Measurements from ENCODE around the gene SORCS2.

The SORCS2 gene

DNA sequence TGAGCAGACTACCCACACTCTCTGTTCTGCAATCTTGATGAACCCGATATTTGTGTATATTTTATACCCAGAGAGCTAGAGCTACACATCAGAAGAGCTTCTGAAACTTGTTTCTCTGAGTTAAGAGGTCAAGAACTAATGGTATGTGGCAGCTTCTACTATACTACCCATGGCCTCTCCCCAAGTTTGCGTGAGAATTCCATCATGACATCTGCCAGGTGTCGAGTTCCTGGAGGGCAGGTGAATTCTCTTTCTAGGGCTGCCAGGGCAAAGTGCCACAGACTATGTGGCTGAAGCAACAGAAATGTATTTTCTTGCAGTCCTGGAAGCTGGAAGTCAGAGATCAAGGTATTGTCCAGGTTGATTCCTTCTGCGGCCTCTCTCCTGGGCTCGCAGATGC is 4.4 kb downstream of the SORCS2 start:
- peaks cover 2% of the 10 kb centered on the region for H3K4me1 ChIP-seq (ENCODE audit: control insufficient read depth, insufficient read depth, low read length)
- H3K9me3 ChIP-seq (ENCODE audit: control insufficient read depth, insufficient read depth, low read length), result no peaks in the 10 kb centered on the region
- H3K9ac ChIP-seq (ENCODE audit: low read depth, low read length), result no peak overlapping the region
- no peaks in the 10 kb centered on the region for H3K36me3 ChIP-seq (ENCODE audit: control insufficient read depth, insufficient read depth, low read length)
- peaks cover 25% of the 10 kb centered on the region for H3K27me3 ChIP-seq (ENCODE audit: control insufficient read depth, insufficient read depth, low read length)
- H3K4me3 ChIP-seq (ENCODE audit: low read depth, low read length), result no peak overlapping the region

DNA sequence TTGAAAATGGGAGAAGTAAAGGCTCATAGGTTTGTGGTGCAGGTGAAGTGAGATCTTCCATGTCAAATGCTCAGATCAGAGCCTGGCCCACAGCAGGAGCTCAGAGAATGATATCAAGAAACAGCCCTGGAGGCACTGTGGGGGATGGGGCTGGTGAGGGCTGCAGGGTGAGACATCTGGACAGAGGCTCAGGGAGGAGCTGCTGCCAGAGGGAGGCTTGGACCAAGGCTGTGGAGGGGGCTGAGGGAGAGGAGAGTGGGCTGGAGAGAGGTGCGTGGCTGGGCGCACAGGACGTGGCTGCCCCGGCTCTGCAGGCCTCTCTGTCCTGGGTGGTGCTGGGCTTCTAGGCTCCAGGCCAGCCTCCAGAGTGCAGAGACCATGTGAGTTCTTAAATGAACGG is 5.6 kb downstream of the SORCS2 start:
- Histone ChIP-seq H3K9ac (ENCODE audit: low read depth, low read length) (no peak overlapping the region), H3K9me3 (ENCODE audit: control insufficient read depth, insufficient read depth, low read length) (no peaks in the 10 kb centered on the region), H3K36me3 (ENCODE audit: control insufficient read depth, insufficient read depth, low read length) (no peaks in the 10 kb centered on the region), H3K27me3 (ENCODE audit: control insufficient read depth, insufficient read depth, low read length) (peaks cover 22% of the 10 kb centered on the region), H3K4me1 (ENCODE audit: control insufficient read depth, insufficient read depth, low read length) (peaks cover 3% of the 10 kb centered on the region), H3K4me3 (ENCODE audit: low read depth, low read length) (no peak overlapping the region)

- H3K9me3 ChIP-seq (ENCODE audit: control insufficient read depth, insufficient read depth, low read length), result no peaks in the 10 kb centered on the region
- H3K4me1 ChIP-seq (ENCODE audit: control insufficient read depth, insufficient read depth, low read length), result peaks cover 3% of the 10 kb centered on the region
- no peak overlapping the region for H3K9ac ChIP-seq (ENCODE audit: low read depth, low read length)
- no peaks in the 10 kb centered on the region for H3K36me3 ChIP-seq (ENCODE audit: control insufficient read depth, insufficient read depth, low read length)
- H3K4me3 ChIP-seq (ENCODE audit: low read depth, low read length), result no peak overlapping the region
- H3K27me3 ChIP-seq (ENCODE audit: control insufficient read depth, insufficient read depth, low read length), result peaks cover 16% of the 10 kb centered on the region
Observed at GRCh38 chr4:7198440-7199128, 6.2 kb downstream of the SORCS2 start.

DNA sequence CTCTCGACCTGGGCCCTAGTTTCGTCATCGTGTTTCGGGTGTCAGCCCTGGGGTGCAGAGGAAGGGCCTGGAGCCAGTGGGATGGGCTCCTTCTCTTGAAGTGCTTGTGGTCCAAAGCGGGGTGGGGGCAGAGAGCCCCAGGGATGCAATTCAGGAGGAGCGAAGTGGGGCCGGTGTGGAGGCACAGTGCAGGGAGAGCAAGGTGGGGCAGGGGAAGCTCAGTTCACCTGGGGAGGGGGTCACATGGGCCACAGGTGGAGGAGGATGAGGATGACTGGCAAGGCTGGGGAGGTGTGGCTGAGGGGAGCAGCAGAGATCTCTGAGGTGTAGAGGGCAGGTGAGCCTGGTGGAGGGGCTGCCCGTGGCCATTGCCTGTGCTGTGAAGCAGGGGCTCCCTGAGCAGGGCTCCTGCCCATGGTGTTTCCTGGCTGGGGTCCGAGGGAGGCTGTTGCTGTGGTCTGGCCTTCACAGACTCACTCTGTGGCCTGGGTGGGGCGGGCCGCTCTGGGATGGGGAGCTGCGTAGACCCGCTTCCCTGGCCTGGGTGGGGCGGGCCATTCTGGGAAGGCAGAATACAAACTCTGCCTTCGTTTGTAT is 6.9 kb downstream of the SORCS2 start:
- Histone ChIP-seq H3K36me3 (ENCODE audit: control insufficient read depth, insufficient read depth, low read length) (no peaks in the 10 kb centered on the region), H3K9ac (ENCODE audit: low read depth, low read length) (no peak overlapping the region), H3K9me3 (ENCODE audit: control insufficient read depth, insufficient read depth, low read length) (no peaks in the 10 kb centered on the region), H3K27me3 (ENCODE audit: control insufficient read depth, insufficient read depth, low read length) (peaks cover 9% of the 10 kb centered on the region), H3K4me1 (ENCODE audit: control insufficient read depth, insufficient read depth, low read length) (peaks cover 3% of the 10 kb centered on the region), H3K4me3 (ENCODE audit: low read depth, low read length) (no peak overlapping the region)

- Histone ChIP-seq H3K36me3 (ENCODE audit: control insufficient read depth, insufficient read depth, low read length) (no peaks in the 10 kb centered on the region), H3K4me3 (ENCODE audit: low read depth, low read length) (no peak overlapping the region), H3K9me3 (ENCODE audit: control insufficient read depth, insufficient read depth, low read length) (no peaks in the 10 kb centered on the region), H3K4me1 (ENCODE audit: control insufficient read depth, insufficient read depth, low read length) (peaks cover 3% of the 10 kb centered on the region), H3K27me3 (ENCODE audit: control insufficient read depth, insufficient read depth, low read length) (peaks cover 7% of the 10 kb centered on the region), H3K9ac (ENCODE audit: low read depth, low read length) (no peak overlapping the region)
Observed at GRCh38 chr4:7199771-7200441, 7.6 kb downstream of the SORCS2 start.

DNA sequence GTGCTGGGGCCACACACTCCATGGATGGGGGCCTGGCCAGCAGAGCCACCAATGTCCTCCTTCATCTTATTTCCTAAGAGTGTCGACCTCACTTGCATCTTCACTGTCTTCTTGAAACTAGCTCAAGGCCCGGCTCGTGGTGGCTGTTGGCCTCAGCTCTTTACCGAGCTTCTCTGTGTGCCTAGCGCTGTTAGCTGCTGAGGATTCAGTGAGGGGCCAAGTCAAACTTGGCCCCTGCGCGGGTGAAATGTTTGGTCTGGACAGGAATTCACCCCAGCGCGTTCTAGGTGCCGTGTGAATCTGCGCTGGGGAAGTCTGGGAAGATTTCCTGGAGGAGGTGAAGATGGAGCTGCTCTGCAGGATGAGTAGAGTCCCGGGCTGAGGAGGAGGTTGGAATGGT is 8.5 kb downstream of the SORCS2 start:
- no peak overlapping the region for H3K9ac ChIP-seq (ENCODE audit: low read depth, low read length)
- H3K36me3 ChIP-seq (ENCODE audit: control insufficient read depth, insufficient read depth, low read length), result no peaks in the 10 kb centered on the region
- H3K9me3 ChIP-seq (ENCODE audit: control insufficient read depth, insufficient read depth, low read length), result no peaks in the 10 kb centered on the region
- no peaks in the 10 kb centered on the region for H3K27me3 ChIP-seq (ENCODE audit: control insufficient read depth, insufficient read depth, low read length)
- H3K4me1 ChIP-seq (ENCODE audit: control insufficient read depth, insufficient read depth, low read length), result peaks cover 3% of the 10 kb centered on the region
- H3K4me3 ChIP-seq (ENCODE audit: low read depth, low read length), result no peak overlapping the region

DNA sequence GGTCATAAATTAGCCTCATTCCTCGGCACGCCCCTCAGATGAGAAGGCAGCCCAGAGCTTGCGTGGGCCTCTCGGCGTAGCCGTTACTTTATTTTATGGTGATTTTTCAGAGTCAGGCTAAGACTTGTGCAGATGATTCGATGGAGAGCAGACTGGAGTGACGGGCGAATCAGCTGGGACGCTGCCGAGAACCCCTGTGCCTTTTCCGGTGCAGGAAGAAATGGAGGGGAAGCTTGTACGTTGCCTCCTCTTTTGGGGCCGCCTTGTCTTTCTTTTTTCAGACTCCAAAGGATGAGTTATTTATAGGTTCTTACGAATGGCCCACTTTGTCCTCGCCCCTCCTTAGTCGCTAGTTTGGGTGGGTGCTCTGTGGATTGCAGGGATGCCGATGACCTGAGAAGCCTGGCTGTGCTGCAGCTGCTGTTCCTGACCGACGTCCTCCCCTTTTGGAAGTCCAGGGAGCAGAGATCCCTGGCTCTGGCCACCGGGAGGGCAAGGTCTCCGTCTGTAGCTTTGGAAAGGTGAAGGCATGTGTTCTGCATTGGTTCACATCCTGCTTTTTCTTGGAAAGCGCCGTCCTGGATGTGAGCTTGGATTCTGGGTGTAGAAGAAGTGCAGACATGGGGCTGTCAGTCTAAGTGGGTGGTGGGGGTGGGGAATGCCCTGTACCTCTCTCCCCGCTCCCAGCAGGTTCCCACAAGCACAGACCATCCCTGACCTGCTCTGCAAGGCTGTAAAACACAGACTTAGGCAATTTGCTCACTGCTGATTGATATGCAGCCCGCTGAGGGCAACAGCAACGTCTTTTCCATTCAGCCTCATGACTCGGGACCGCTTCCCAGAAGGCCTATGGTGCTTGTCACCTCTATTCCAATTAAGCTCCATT is 9.3 kb downstream of the SORCS2 start:
- Histone ChIP-seq H3K27me3 (ENCODE audit: control insufficient read depth, insufficient read depth, low read length) (no peaks in the 10 kb centered on the region), H3K9ac (ENCODE audit: low read depth, low read length) (no peak overlapping the region), H3K36me3 (ENCODE audit: control insufficient read depth, insufficient read depth, low read length) (no peaks in the 10 kb centered on the region), H3K9me3 (ENCODE audit: control insufficient read depth, insufficient read depth, low read length) (no peaks in the 10 kb centered on the region), H3K4me1 (ENCODE audit: control insufficient read depth, insufficient read depth, low read length) (peaks cover 3% of the 10 kb centered on the region), H3K4me3 (ENCODE audit: low read depth, low read length) (no peak overlapping the region)

DNA sequence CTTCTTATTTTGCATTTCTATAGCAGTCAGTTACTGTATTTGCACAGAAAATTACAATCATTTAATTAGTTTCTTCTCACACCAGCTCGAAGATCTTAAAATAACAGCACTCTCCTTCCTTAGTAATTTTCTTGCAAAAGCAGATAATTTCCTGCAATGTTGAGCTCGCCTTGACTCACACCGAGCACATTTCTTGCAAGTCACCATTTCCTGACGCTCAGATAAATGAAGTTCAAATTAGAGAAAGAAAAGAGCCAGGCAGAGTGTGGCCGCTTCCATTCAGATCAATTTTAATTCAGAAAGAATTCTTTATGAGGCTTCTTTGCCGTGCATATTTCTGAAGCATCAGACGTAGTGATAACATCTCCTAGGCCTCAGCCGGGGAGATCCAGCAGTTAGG is 10.1 kb downstream of the SORCS2 start:
- Histone ChIP-seq H3K4me1 (ENCODE audit: control insufficient read depth, insufficient read depth, low read length) (peaks cover 3% of the 10 kb centered on the region), H3K9ac (ENCODE audit: low read depth, low read length) (no peak overlapping the region), H3K9me3 (ENCODE audit: control insufficient read depth, insufficient read depth, low read length) (no peaks in the 10 kb centered on the region), H3K4me3 (ENCODE audit: low read depth, low read length) (no peak overlapping the region), H3K36me3 (ENCODE audit: control insufficient read depth, insufficient read depth, low read length) (no peaks in the 10 kb centered on the region), H3K27me3 (ENCODE audit: control insufficient read depth, insufficient read depth, low read length) (no peaks in the 10 kb centered on the region)

DNA sequence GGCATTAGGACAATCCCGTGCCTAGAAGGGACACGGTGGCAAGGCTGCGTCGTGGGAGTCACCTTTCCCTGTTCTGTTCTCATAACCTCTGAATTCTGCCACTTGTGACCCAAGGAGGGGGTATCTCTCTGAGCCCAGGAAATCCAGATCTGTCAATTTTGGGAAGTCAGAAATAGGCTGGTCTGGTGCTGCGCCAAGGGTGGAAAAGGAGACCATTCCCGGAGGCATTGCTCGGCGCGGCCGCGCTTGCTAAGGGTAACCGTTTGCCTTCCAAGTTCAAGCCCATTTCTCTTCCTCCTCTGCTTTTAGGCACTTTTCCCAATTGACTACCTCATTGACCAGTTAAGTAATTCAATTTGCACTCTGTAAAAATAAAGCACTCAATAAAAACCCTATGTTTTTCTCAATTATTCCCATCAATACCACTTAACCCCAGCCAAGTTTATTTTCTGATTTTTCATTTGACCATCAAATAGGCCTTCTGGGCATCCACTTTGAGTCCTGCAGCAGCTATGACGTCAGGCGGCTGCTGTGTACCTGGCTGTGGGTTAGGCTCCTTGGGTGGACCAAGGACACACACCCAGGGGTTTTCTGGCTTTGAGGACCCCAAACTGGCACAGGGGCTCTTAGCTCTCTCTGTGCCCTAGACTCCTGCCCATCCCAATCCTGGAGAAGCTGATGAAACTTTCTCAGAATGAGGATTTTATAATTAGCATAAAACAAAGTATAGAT is 12.5 kb downstream of the SORCS2 start:
- Histone ChIP-seq H3K4me1 (ENCODE audit: control insufficient read depth, insufficient read depth, low read length) (peaks cover 3% of the 10 kb centered on the region), H3K27me3 (ENCODE audit: control insufficient read depth, insufficient read depth, low read length) (no peaks in the 10 kb centered on the region), H3K4me3 (ENCODE audit: low read depth, low read length) (no peak overlapping the region), H3K36me3 (ENCODE audit: control insufficient read depth, insufficient read depth, low read length) (no peaks in the 10 kb centered on the region), H3K9me3 (ENCODE audit: control insufficient read depth, insufficient read depth, low read length) (no peaks in the 10 kb centered on the region), H3K9ac (ENCODE audit: low read depth, low read length) (no peak overlapping the region)

DNA sequence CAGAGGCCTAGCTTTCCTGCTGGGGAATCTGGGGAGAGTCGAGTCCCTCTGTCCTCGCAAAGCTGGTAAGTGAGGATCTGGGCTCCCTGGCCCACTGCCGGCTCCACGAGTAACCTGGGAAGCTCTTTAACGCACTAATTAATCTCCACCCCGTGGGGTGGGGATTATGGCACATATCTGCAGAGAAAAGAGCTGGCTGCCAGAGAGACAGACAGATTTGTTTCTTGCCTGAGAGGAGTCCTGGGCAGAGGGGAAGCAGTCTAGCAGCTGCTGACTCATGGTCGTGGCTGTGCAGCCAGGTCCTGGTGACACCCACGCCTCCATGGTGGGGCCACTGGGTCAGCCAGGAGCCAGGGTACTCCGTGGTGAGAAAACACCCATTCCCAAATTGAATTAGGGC is 14.0 kb downstream of the SORCS2 start:
- Histone ChIP-seq H3K9me3 (ENCODE audit: control insufficient read depth, insufficient read depth, low read length) (no peaks in the 10 kb centered on the region), H3K4me1 (ENCODE audit: control insufficient read depth, insufficient read depth, low read length) (peaks cover 3% of the 10 kb centered on the region), H3K36me3 (ENCODE audit: control insufficient read depth, insufficient read depth, low read length) (no peaks in the 10 kb centered on the region), H3K4me3 (ENCODE audit: low read depth, low read length) (no peak overlapping the region), H3K9ac (ENCODE audit: low read depth, low read length) (no peak overlapping the region), H3K27me3 (ENCODE audit: control insufficient read depth, insufficient read depth, low read length) (no peaks in the 10 kb centered on the region)

GRCh38 chr4:7206911-7207567 is 14.7 kb downstream of the SORCS2 start:
- H3K27me3 ChIP-seq (ENCODE audit: control insufficient read depth, insufficient read depth, low read length), result no peaks in the 10 kb centered on the region
- H3K4me3 ChIP-seq (ENCODE audit: low read depth, low read length), result no peak overlapping the region
- no peak overlapping the region for H3K9ac ChIP-seq (ENCODE audit: low read depth, low read length)

More at GRCh38 chr4:7206911-7207567, 14.7 kb downstream of the SORCS2 start:
- H3K4me1 ChIP-seq (ENCODE audit: control insufficient read depth, insufficient read depth, low read length), result no peaks in the 10 kb centered on the region
- no peaks in the 10 kb centered on the region for H3K36me3 ChIP-seq (ENCODE audit: control insufficient read depth, insufficient read depth, low read length)
- H3K9me3 ChIP-seq (ENCODE audit: control insufficient read depth, insufficient read depth, low read length), result no peaks in the 10 kb centered on the region

Measured in iPS-15b (cell line).